IMR-90 (cell line): ENCODE data around the gene TMEM74B. TPM values are rescaled to one million over a fixed set of nuclear protein-coding genes. Genes with fewer than 3 reads are reported as not detected.

ENCODE experiments used
- ATAC-seq: fragments of 200-7000 bp; cut with Tn5 transposase; 2 replicates; pipeline ENCODE4 v1.9.1; 2020; ENCODE audit warnings: low read depth, mild to moderate bottlenecking, moderate library complexity
- BruUV-seq: library from RNA; stranded (reverse); fragments of 400-500 nt; replicated peaks from 2 replicates; lab custom pipeline; 2021; lab: Mats Ljungman, UMichigan
- CTCF ChIA-PET: fragments of 300-600 bp; formaldehyde crosslinking; extraction: SDS; loops from one replicate; lab custom pipeline; 2021; ENCODE audit warnings: antibody characterized with exemption; lab: Yijun Ruan, JAX
- POLR2A ChIA-PET: fragments of 300-600 bp; sonication (Branson Sonifier 250); formaldehyde crosslinking; loops from one replicate; lab custom pipeline; 2022; ENCODE audit warnings: antibody characterized with exemption; ENCODE audit not compliant: unreplicated experiment; lab: Charles Lee
- DNase-seq: peaks from one replicate; pipeline ENCODE4 v3.0.0; 2013
- H2AFZ ChIP-seq: replicated peaks from 2 replicates; pipeline ENCODE3; 2013; ENCODE audit warnings: low read length, mild to moderate bottlenecking; ENCODE audit not compliant: poor library complexity
- H2AK5ac ChIP-seq: 2 replicates; pipeline ENCODE4 v1.6.1; 2013; ENCODE audit warnings: low read depth, low read length, inconsistent platforms
- H2AK9ac ChIP-seq: replicated peaks from 2 replicates; pipeline ENCODE3; 2013; ENCODE audit warnings: mild to moderate bottlenecking, low read depth, low read length, moderate library complexity; ENCODE audit not compliant: poor library complexity
- H2BK120ac ChIP-seq: 2 replicates; pipeline ENCODE4 v1.6.1; 2013; ENCODE audit warnings: low read depth, low read length, inconsistent platforms
- H2BK15ac ChIP-seq: 3 replicates; pipeline ENCODE4 v1.6.1; 2013; ENCODE audit warnings: low read depth, low read length, inconsistent platforms
- H2BK20ac ChIP-seq: 2 replicates; pipeline ENCODE4 v1.6.1; 2013; ENCODE audit warnings: low read depth, mild to moderate bottlenecking, inconsistent platforms, low read length, moderate library complexity
- H2BK5ac ChIP-seq: 2 replicates; pipeline ENCODE4 v1.6.1; 2013; ENCODE audit warnings: mild to moderate bottlenecking, low read depth, low read length, inconsistent platforms; ENCODE audit not compliant: poor library complexity, severe bottlenecking
- H3K14ac ChIP-seq: replicated peaks from 2 replicates; pipeline ENCODE4 v1.6.1; 2013; ENCODE audit warnings: low read depth, low read length, inconsistent platforms
- H3K18ac ChIP-seq: 2 replicates; pipeline ENCODE4 v1.6.1; 2013; ENCODE audit warnings: low read depth, low read length, control low read depth
- H3K23ac ChIP-seq: 2 replicates; pipeline ENCODE4 v1.6.1; 2013; ENCODE audit warnings: low read depth, low read length, inconsistent platforms
- H3K27ac ChIP-seq: 2 replicates; pipeline ENCODE4 v1.5.1; 2013; ENCODE audit warnings: mild to moderate bottlenecking, control low read depth, low read length; ENCODE audit not compliant: insufficient read depth
- H3K27me3 ChIP-seq: 2 replicates; pipeline ENCODE4 v1.6.1; 2013; ENCODE audit warnings: low read length; ENCODE audit not compliant: control insufficient read depth, insufficient read depth
- H3K36me3 ChIP-seq: 2 replicates; pipeline ENCODE4 v1.6.1; 2013; ENCODE audit warnings: low read length, mixed read lengths; ENCODE audit not compliant: control insufficient read depth, insufficient read depth
- H3K4ac ChIP-seq: 2 replicates; pipeline ENCODE4 v1.6.1; 2013; ENCODE audit warnings: low read depth, low read length, inconsistent platforms
- H3K4me1 ChIP-seq: 2 replicates; pipeline ENCODE4 v1.6.1; 2013; ENCODE audit warnings: low read length, mixed read lengths; ENCODE audit not compliant: control insufficient read depth, insufficient read depth
- H3K4me2 ChIP-seq: 2 replicates; pipeline ENCODE4 v1.6.1; 2013; ENCODE audit warnings: low read depth, mild to moderate bottlenecking, control low read depth, low read length, moderate library complexity
- H3K4me3 ChIP-seq: 2 replicates; pipeline ENCODE4 v1.5.1; 2013; ENCODE audit warnings: low read depth, mild to moderate bottlenecking, control low read depth, low read length, moderate library complexity; ENCODE audit not compliant: insufficient read depth
- H3K56ac ChIP-seq: 2 replicates; pipeline ENCODE4 v1.6.1; 2013; ENCODE audit warnings: low read length, inconsistent platforms; ENCODE audit not compliant: insufficient read depth; ENCODE audit errors: extremely low read depth
- H3K79me1 ChIP-seq, 2 experiments: 2 replicates each; pipeline ENCODE4 v1.6.1; 2013; ENCODE audit warnings: low read length in 2 of 2, inconsistent platforms in 1 of 2, low read depth in 1 of 2
- H3K9ac ChIP-seq: 2 replicates; pipeline ENCODE4 v1.6.1; 2013; ENCODE audit warnings: low read depth, low read length, control low read depth
- H3K9me1 ChIP-seq: 2 replicates; pipeline ENCODE4 v1.6.1; 2013; ENCODE audit warnings: low read length, inconsistent platforms; ENCODE audit not compliant: insufficient read depth
- H3K9me3 ChIP-seq: 2 replicates; pipeline ENCODE4 v1.6.1; 2013; ENCODE audit warnings: low read length; ENCODE audit not compliant: control insufficient read depth, insufficient read depth
- H4K20me1 ChIP-seq: 2 replicates; pipeline ENCODE4 v1.6.1; 2013; ENCODE audit warnings: low read length, inconsistent platforms; ENCODE audit not compliant: insufficient read depth
- H4K5ac ChIP-seq: 2 replicates; pipeline ENCODE4 v1.6.1; 2013; ENCODE audit warnings: mild to moderate bottlenecking, low read depth, low read length, control low read depth
- H4K8ac ChIP-seq, 2 experiments: 2 replicates each; pipeline ENCODE4 v1.6.1; 2013; ENCODE audit warnings: low read depth in 2 of 2, low read length in 2 of 2, control low read depth in 1 of 2, inconsistent platforms in 1 of 2
- H4K91ac ChIP-seq: 2 replicates; pipeline ENCODE4 v1.6.1; 2013; ENCODE audit warnings: low read depth, low read length, inconsistent platforms; ENCODE audit not compliant: insufficient read depth
- MAZ ChIP-seq: IDR thresholded peaks from 2 replicates; pipeline ENCODE4 v1.6.1; 2012; ENCODE audit warnings: low read depth, mild to moderate bottlenecking, low read length, improper control_type of control experiment, moderate library complexity, borderline replicate concordance
- RAD21 ChIP-seq: IDR thresholded peaks from 2 replicates; pipeline ENCODE4 v1.6.1; 2012; ENCODE audit warnings: low read length, improper control_type of control experiment
- RCOR1 ChIP-seq: IDR thresholded peaks from 2 replicates; pipeline ENCODE4 v1.6.1; 2012; ENCODE audit warnings: mild to moderate bottlenecking, low read length, improper control_type of control experiment; ENCODE audit not compliant: insufficient replicate concordance
- RFX5 ChIP-seq: IDR thresholded peaks from 2 replicates; pipeline ENCODE4 v1.8.0; 2012; ENCODE audit warnings: low read depth, mild to moderate bottlenecking, low read length, moderate library complexity
- WGBS, 2 experiments: methylation state at CpG; one replicate each; pipeline versions ENCODE4 v1.1.5 to v1.1.7; 2013; ENCODE audit warnings: missing lambda C conversion rate in 2 of 2; ENCODE audit not compliant: insufficient read length in 1 of 2; ENCODE audit errors: extremely low coverage in 2 of 2; 5-methylcytosine and 5-hydroxymethylcytosine counted together
- dilution Hi-C: fragments of 300-500 bp; cut with HindIII; formaldehyde crosslinking; loops from one replicate; pipeline ENCODE4 v1.14.3; 2018; ENCODE audit warnings: low sequenced_read_pairs; ENCODE audit not compliant: unreplicated experiment
- in situ Hi-C: fragments of 300-500 bp; cut with MboI; formaldehyde crosslinking; loops from 3 replicates; pipeline ENCODE4 v1.14.3; 2019; ENCODE audit warnings: low sequenced_read_pairs, inconsistent platforms, mixed read lengths
- intact Hi-C: fragments of 100-400 bp; cut with micrococcal nuclease; formaldehyde crosslinking; loops from 2 replicates; pipeline ENCODE4 v1.10.0; 2022
- polyA plus RNA-seq, 3 experiments: library from polyadenylated mRNA; depleted of rRNA; stranded (reverse); fragments of >200 nt; gene quantifications; 2 replicates each; pipeline ENCODE4 v1.2.3, GENCODE V29; 2012; ENCODE audit warnings: low replicate concordance in 1 of 3
- total RNA-seq: library from RNA; depleted of rRNA; stranded (reverse); fragments of >200 nt; gene quantifications from 2 replicates; pipeline ENCODE4 v1.2.3, GENCODE V29; 2012

TMEM74B gene
- total and polyA plus RNA-seq, 2 of the 4 experiments (the other 2 are of a cell fraction): 0.03 TPM; not detected in 1

GRCh38 chr20:1166948-1167720 lies 17.6 kb downstream of the TMEM74B start:
- Histone ChIP-seq H2BK120ac (no peak overlapping the region), H3K4me1 (no peaks in the 10 kb centered on the region), H3K4me2 (no peak overlapping the region), H4K5ac (no peak overlapping the region), H2AK9ac (no peak overlapping the region), H3K18ac (no peak overlapping the region), H3K9me3 (no peaks in the 10 kb centered on the region), H2BK20ac (no peak overlapping the region), H4K20me1 (peaks cover 22% of the 10 kb centered on the region; the same call in 1 of the 2 replicates), H2BK5ac (no peak overlapping the region), H3K9ac (no peak overlapping the region), H3K14ac (no peak overlapping the region), H2AK5ac (no peak overlapping the region), H4K8ac (no peak overlapping the region), H3K4ac (no peak overlapping the region), H3K36me3 (peaks cover 56% of the 10 kb centered on the region), H3K79me1 (no peaks in the 10 kb centered on the region; a peak in 1 of 4 replicates), H3K9me1 (peaks cover 22% of the 10 kb centered on the region), H4K91ac (no peak overlapping the region), H3K23ac (no peak overlapping the region), H2AFZ (no peak overlapping the region), H2BK15ac (no peak overlapping the region), H3K4me3 (no peak overlapping the region), H3K27me3 (no peaks in the 10 kb centered on the region), H3K56ac (no peak overlapping the region), H3K27ac (no peak overlapping the region)
- intact Hi-C loops: no loop called here
- dilution Hi-C loops: no loop called here
- no peak for TF ChIP-seq RFX5
- TF ChIP-seq MAZ: no peak
- no peak for TF ChIP-seq RCOR1
- no peak for TF ChIP-seq RAD21
- ATAC-seq (no peak), DNase-seq (no peak)
- in situ Hi-C loops: no loop called here
- no CpG with 5 or more reads among the region's 1 CpG for WGBS, 2 experiments
- ChIA-PET CTCF (no interaction called here), POLR2A (no interaction called here)
- BruUV-seq: no TSS peak
